BE2C (cell line): Measurements from ENCODE around the gene KCNJ11.

ENCODE experiments used
- DNase-seq: peaks from one replicate; pipeline ENCODE4 v3.0.0-alpha.2; 2020
- H3K27me3 ChIP-seq: fragments of 250-450 bp; sonication (Bioruptor Pico); 2 replicates; pipeline ENCODE4 v1.5.1; 2020; ENCODE audit warnings: mild to moderate bottlenecking
- H3K36me3 ChIP-seq: fragments of 250-450 bp; sonication (Bioruptor Pico); 2 replicates; pipeline ENCODE4 v1.5.1; 2020; ENCODE audit warnings: mild to moderate bottlenecking
- H3K4me1 ChIP-seq: fragments of 250-450 bp; sonication (Bioruptor Pico); 2 replicates; pipeline ENCODE4 v1.5.1; 2020
- H3K4me3 ChIP-seq: 2 replicates; pipeline ENCODE4 v1.5.1; 2011; ENCODE audit warnings: low read depth, low read length
- H3K9me3 ChIP-seq: fragments of 250-450 bp; sonication (Bioruptor Pico); 2 replicates; pipeline ENCODE4 v1.5.1; 2020
- CTCF ChIP-seq: IDR thresholded peaks from 2 replicates; pipeline ENCODE4 v1.5.1; 2012; ENCODE audit warnings: mild to moderate bottlenecking, low read depth, low read length

The KCNJ11 gene

DNA sequence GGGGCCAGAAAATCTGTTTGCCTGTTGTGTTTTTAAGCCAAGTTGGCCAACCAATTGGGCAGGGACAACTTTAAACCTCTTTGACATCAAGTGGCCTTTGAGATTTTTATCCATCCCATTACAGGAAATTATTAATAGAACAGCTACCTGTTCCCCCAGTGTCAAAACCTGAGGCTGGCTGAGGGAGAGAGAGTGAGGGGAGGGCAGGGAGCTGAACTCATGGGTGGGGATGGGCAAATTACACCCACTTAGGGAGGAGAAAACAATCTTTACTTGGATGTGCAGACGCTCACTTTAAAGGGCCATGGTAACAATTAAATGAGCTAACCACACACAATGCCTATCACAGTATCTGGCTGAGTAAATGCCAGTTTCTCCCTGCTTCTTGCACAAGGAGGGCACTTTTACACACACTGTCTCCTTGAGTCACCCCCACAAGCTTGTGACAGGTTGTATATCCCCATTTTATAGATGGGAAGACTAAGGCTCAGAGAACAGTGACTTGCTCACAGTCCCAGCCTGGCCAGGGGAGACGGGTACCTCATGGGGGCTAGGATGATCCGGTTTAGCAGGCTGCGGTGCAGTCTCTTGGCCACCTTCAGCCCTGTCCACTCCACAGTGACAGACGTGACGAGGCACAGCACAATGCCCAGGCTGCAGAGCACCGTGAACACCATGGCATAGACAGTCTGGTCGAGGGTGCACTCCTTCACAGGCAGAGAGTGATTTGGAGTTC is 17.8 kb upstream of the KCNJ11 start:
- Histone ChIP-seq H3K4me3 (peak overlapping the region; percentile 11; the same call in 1 of the 2 replicates), H3K36me3 (no peaks in the 10 kb centered on the region), H3K27me3 (no peaks in the 10 kb centered on the region), H3K9me3 (no peaks in the 10 kb centered on the region), H3K4me1 (no peaks in the 10 kb centered on the region)
- no peak for DNase-seq
- TF ChIP-seq CTCF = no peak

- H3K27me3 ChIP-seq = no peaks in the 10 kb centered on the region
- peak; percentile 64 for DNase-seq
- peak overlapping the region; percentile 11; the same call in 1 of the 2 replicates for H3K4me3 ChIP-seq
- TF ChIP-seq CTCF = peak; percentile 32
- H3K4me1 ChIP-seq = no peaks in the 10 kb centered on the region
- H3K36me3 ChIP-seq = no peaks in the 10 kb centered on the region
- no peaks in the 10 kb centered on the region for H3K9me3 ChIP-seq
Observed at GRCh38 chr11:17405232-17406005, 17.0 kb upstream of the KCNJ11 start.

GRCh38 chr11:17403980-17404759 is 15.7 kb upstream of the KCNJ11 start:
- Histone ChIP-seq H3K4me1 (no peaks in the 10 kb centered on the region), H3K9me3 (no peaks in the 10 kb centered on the region), H3K27me3 (no peaks in the 10 kb centered on the region), H3K4me3 (no peak overlapping the region), H3K36me3 (no peaks in the 10 kb centered on the region)
- no peak for TF ChIP-seq CTCF
- DNase-seq = no peak

DNA sequence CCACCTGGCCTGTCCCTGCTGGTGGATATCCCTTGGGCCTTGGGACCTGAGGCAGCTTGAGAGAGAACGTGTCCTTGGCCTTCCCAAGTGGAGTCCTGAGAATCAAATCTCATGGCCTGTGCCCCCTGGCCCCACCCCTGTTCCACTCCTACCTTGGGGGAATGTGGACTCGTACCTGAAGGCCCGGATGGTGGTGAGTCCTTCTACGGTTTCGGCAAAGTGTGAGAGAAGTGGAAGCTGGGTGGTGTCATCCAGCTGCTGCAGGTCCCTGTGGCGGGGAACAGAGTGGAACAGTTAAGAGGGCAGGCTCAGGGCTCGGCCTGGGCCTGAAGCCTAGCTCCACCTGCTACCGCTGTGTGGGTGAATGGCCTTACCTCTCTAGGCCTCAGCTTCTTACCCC is 14.0 kb upstream of the KCNJ11 start:
- TF ChIP-seq CTCF = no peak
- H3K9me3 ChIP-seq = no peaks in the 10 kb centered on the region
- H3K36me3 ChIP-seq = no peaks in the 10 kb centered on the region
- no peak overlapping the region for H3K4me3 ChIP-seq
- DNase-seq = no peak
- no peaks in the 10 kb centered on the region for H3K27me3 ChIP-seq
- H3K4me1 ChIP-seq = no peaks in the 10 kb centered on the region

DNA sequence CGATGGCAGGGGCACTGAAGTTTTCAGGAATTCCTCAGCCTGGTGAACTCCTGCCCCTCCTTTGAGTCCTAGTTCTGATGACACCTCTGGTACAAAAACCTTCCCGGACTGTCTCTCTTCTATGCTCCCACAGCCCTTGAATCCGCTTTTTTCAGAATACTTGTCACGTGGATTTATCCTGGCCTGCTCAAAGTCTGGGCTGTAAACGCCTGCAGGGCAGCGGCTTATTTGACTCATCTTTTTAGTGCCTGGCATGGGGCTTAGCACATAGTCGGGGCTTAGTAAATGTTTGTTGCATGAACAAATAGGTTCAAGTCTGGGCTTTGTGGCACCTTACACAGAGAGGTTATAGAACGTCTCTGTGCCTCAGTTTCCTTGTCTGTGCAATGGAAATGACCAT is 13.4 kb upstream of the KCNJ11 start:
- H3K4me1 ChIP-seq = no peaks in the 10 kb centered on the region
- DNase-seq = no peak

More for the DNA sequence above, 13.4 kb upstream of the KCNJ11 start:
- no peak for TF ChIP-seq CTCF
- H3K4me3 ChIP-seq = no peak overlapping the region
- no peaks in the 10 kb centered on the region for H3K9me3 ChIP-seq
- H3K36me3 ChIP-seq = no peaks in the 10 kb centered on the region
- H3K27me3 ChIP-seq = no peaks in the 10 kb centered on the region
